ENCODE results near the gene WDFY1. TPM values are rescaled to one million over a fixed set of nuclear protein-coding genes. Genes with fewer than 3 reads are reported as not detected.
A peak's percentile ranks its signal among the peaks of the same experiment; 100 is the strongest.

The WDFY1 gene
- total RNA-seq, result 61.9 and 68.9 TPM in 2 replicates
- long read RNA-seq, full-length matches to known transcripts, result 340 of 395 reads
- long read RNA-seq, partial matches to known transcripts, result 14 of 395 reads
- long read RNA-seq, other reads (novel, unspliced or antisense), result 41 of 395 reads

- peak within 1 kb of the TSS; percentile 95 for H3K27ac Mint-ChIP-seq (ENCODE audit: unreplicated experiment)
- peaks cover 25% of the 10 kb centered on the region for H3K4me1 Mint-ChIP-seq (ENCODE audit: unreplicated experiment)
- TF ChIP-seq CTCF (IDR thresholded peaks at IDR 0.05), result no peak
Observed at GRCh38 chr2:223944703-223945531, at the start of gene WDFY1. WDFY1 (minus strand) TSS chr2:223945335; CDS start chr2:223945284, 51 bp downstream.

GRCh38 chr2:223994562-223995162, 49.5 kb upstream of the WDFY1 start:
- Mint-ChIP-seq H3K36me3 (ENCODE audit: unreplicated experiment) (peaks cover 12% of the 10 kb centered on the region), H3K27me3 (ENCODE audit: unreplicated experiment) (no peaks in the 10 kb centered on the region), H3K27ac (ENCODE audit: unreplicated experiment) (peak overlapping the region; percentile 27), H3K4me3 (ENCODE audit: unreplicated experiment) (no peak overlapping the region), H3K9me3 (ENCODE audit: unreplicated experiment) (no peaks in the 10 kb centered on the region), H3K4me1 (ENCODE audit: unreplicated experiment) (peaks cover 6% of the 10 kb centered on the region)
- no peak for TF ChIP-seq CTCF (IDR thresholded peaks at IDR 0.05)
- no peak for DNase-seq (ENCODE audit: extremely low spot score, unreplicated experiment)

More at GRCh38 chr2:223944703-223945531, at the start of gene WDFY1:
- H3K36me3 Mint-ChIP-seq (ENCODE audit: unreplicated experiment), result peaks cover 5% of the 10 kb centered on the region
- H3K4me3 Mint-ChIP-seq (ENCODE audit: unreplicated experiment), result peak within 1 kb of the TSS; percentile 95
- no peaks in the 10 kb centered on the region for H3K9me3 Mint-ChIP-seq (ENCODE audit: unreplicated experiment)
- H3K27me3 Mint-ChIP-seq (ENCODE audit: unreplicated experiment), result no peaks in the 10 kb centered on the region
- DNase-seq (ENCODE audit: extremely low spot score, unreplicated experiment), result peak; percentile 95

GRCh38 chr2:223993634-223994232, 48.6 kb upstream of the WDFY1 start:
- no peak for DNase-seq (ENCODE audit: extremely low spot score, unreplicated experiment)
- no peaks in the 10 kb centered on the region for H3K27me3 Mint-ChIP-seq (ENCODE audit: unreplicated experiment)
- H3K27ac Mint-ChIP-seq (ENCODE audit: unreplicated experiment), result no peak overlapping the region
- H3K9me3 Mint-ChIP-seq (ENCODE audit: unreplicated experiment), result no peaks in the 10 kb centered on the region
- H3K4me1 Mint-ChIP-seq (ENCODE audit: unreplicated experiment), result peaks cover 6% of the 10 kb centered on the region
- no peak overlapping the region for H3K4me3 Mint-ChIP-seq (ENCODE audit: unreplicated experiment)
- peaks cover 11% of the 10 kb centered on the region for H3K36me3 Mint-ChIP-seq (ENCODE audit: unreplicated experiment)
- TF ChIP-seq CTCF (IDR thresholded peaks at IDR 0.05), result peak; percentile 87

GRCh38 chr2:223991611-223992010, 46.5 kb upstream of the WDFY1 start:
- peaks cover 6% of the 10 kb centered on the region for H3K4me1 Mint-ChIP-seq (ENCODE audit: unreplicated experiment)
- no peak overlapping the region for H3K27ac Mint-ChIP-seq (ENCODE audit: unreplicated experiment)
- H3K9me3 Mint-ChIP-seq (ENCODE audit: unreplicated experiment), result no peaks in the 10 kb centered on the region
- DNase-seq (ENCODE audit: extremely low spot score, unreplicated experiment), result no peak
- peaks cover 6% of the 10 kb centered on the region for H3K36me3 Mint-ChIP-seq (ENCODE audit: unreplicated experiment)
- no peaks in the 10 kb centered on the region for H3K27me3 Mint-ChIP-seq (ENCODE audit: unreplicated experiment)
- no peak overlapping the region for H3K4me3 Mint-ChIP-seq (ENCODE audit: unreplicated experiment)
- no peak for TF ChIP-seq CTCF (IDR thresholded peaks at IDR 0.05)

- H3K9me3 Mint-ChIP-seq (ENCODE audit: unreplicated experiment), result no peaks in the 10 kb centered on the region
- H3K4me1 Mint-ChIP-seq (ENCODE audit: unreplicated experiment), result peaks cover 3% of the 10 kb centered on the region
- H3K27ac Mint-ChIP-seq (ENCODE audit: unreplicated experiment), result no peak overlapping the region
- no peak for DNase-seq (ENCODE audit: extremely low spot score, unreplicated experiment)
- H3K36me3 Mint-ChIP-seq (ENCODE audit: unreplicated experiment), result peaks cover 4% of the 10 kb centered on the region
- no peak overlapping the region for H3K4me3 Mint-ChIP-seq (ENCODE audit: unreplicated experiment)
- TF ChIP-seq CTCF (IDR thresholded peaks at IDR 0.05), result no peak
- no peaks in the 10 kb centered on the region for H3K27me3 Mint-ChIP-seq (ENCODE audit: unreplicated experiment)
Observed at GRCh38 chr2:223989856-223990232, 44.7 kb upstream of the WDFY1 start.

Measured in osteocyte (in vitro differentiated cells).